Measurements from ENCODE around the gene SDC1. TPM values are rescaled to one million over a fixed set of nuclear protein-coding genes. Genes with fewer than 3 reads are reported as not detected.

SDC1 gene
- total and polyA plus RNA-seq, 2 of the 8 experiments (the other 6 are each of a cell fraction or from before 2014, with no cell fraction given), result 45.3 to 73.3 TPM

DNA sequence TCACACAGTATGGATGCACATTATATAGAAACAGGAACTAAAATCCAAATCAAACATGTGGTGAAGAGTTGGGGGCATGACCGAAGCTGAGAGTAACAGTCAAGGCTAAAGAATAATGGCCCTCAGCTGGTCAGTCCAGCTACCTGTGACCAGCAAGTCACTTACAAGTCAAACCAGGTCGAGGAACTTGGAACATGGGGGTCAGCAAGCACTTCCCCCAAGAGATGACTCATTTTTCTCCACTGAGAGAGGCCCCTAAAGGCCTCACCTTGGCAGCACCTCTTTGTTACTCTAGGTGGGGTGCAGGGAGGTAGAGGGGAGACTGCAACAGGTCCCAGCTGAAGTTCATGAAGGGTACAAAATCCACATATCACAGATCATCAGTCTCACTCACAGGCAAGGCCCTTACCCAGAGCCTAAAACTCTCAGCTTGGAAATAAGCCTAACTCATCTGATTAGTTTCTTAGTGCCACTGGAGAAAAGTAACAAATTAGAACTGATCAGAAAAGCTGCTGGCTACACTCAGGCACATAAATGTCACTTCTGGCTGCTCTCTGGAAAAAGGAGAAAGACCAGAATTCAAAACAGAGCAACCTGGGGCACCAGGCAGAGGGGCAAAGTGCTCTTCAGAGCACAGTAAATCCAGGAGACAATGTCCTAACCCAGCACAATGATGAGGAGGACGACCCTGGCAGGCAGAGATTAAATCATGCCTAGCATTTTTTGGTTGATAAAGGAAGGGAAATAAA lies 4.0 kb downstream of the SDC1 start:
- Histone ChIP-seq H3K27me3 (replicated peaks in 1 of 4; ENCODE audit: control insufficient read depth in 3 of 4, extremely low read depth in 1 of 4, insufficient read depth in 3 of 4, low read length in 3 of 4) (peaks cover 0 to 1% (median under 1%) of the 10 kb centered on the region in 4 experiments; a peak in 1 of 7 replicates), H2AK5ac (ENCODE audit: low read depth, low read length) (no peak overlapping the region), H4K20me1 (replicated peaks in 1 of 2; ENCODE audit: control insufficient read depth in 1 of 2, insufficient read depth in 2 of 2, low read length in 2 of 2) (peaks cover 16 to 32% of the 10 kb centered on the region in 2 experiments), H3K36me3 (ENCODE audit: control insufficient read depth in 2 of 4, insufficient read depth in 4 of 4, low read length in 3 of 4) (peaks cover 0 to 6% (median 1%) of the 10 kb centered on the region in 4 experiments; a peak in 4 of 8 replicates), H3K4me3 (ENCODE audit: extremely low read depth in 1 of 4, insufficient read depth in 2 of 4, low read depth in 3 of 4, low read length in 4 of 4) (no peak overlapping the region), H2BK15ac (ENCODE audit: low read length) (no peak overlapping the region), H3K4me1 (replicated peaks in 1 of 4; ENCODE audit: control insufficient read depth in 3 of 4, insufficient read depth in 4 of 4, low read length in 3 of 4) (peaks cover 4 to 20% (median 12%) of the 10 kb centered on the region in 4 experiments), H3K14ac (ENCODE audit: insufficient read length) (no peak overlapping the region), H3K18ac (ENCODE audit: extremely low read depth, low read length) (no peak overlapping the region), H4K91ac (replicated peaks; ENCODE audit: insufficient read length, low read length) (no peak overlapping the region), H2BK20ac (ENCODE audit: low read length) (no peak overlapping the region), H3K56ac (replicated peaks; ENCODE audit: insufficient read length, low read depth, low read length) (no peak overlapping the region), H3K79me1 (ENCODE audit: low read depth, low read length) (peaks cover 39% of the 10 kb centered on the region), H2BK12ac (ENCODE audit: low read depth, low read length) (no peak overlapping the region), H4K8ac (ENCODE audit: extremely low read depth, insufficient read depth, low read length) (no peak overlapping the region), H3K4me2 (ENCODE audit: insufficient read depth in 1 of 2, low read depth in 2 of 2, low read length in 2 of 2) (no peak overlapping the region), H3K4ac (replicated peaks; ENCODE audit: insufficient read length, low read depth, low read length) (no peak overlapping the region), H3K27ac (ENCODE audit: low read depth, low read length) (no peak overlapping the region), H2AFZ (ENCODE audit: low read length) (no peak overlapping the region), H4K5ac (ENCODE audit: insufficient read length, low read depth, low read length) (no peak overlapping the region), H3K9ac (replicated peaks in 1 of 4; ENCODE audit: extremely low read depth in 1 of 4, low read depth in 3 of 4, low read length in 3 of 4) (no peak overlapping the region), H3K9me3 (ENCODE audit: insufficient read depth in 2 of 2, low read depth in 1 of 2, low read length in 1 of 2) (no peaks in the 10 kb centered on the region), H3K79me2 (ENCODE audit: control insufficient read depth in 1 of 2, insufficient read depth in 2 of 2, low read length in 2 of 2) (peaks cover 10 to 72% of the 10 kb centered on the region in 2 experiments), H2BK5ac (ENCODE audit: low read depth, low read length) (no peak overlapping the region), H3K23me2 (ENCODE audit: low read depth, low read length) (peaks cover 12% of the 10 kb centered on the region; the same call in 1 of the 2 replicates), H3K23ac (ENCODE audit: insufficient read length) (no peak overlapping the region), H2BK120ac (replicated peaks; ENCODE audit: low read depth, low read length) (no peak overlapping the region)
- no peak for DNase-seq (ENCODE audit: low read depth in 1 of 2, low spot score in 2 of 2)
- ChIA-PET CTCF (ENCODE audit: partially characterized antibody) (interaction anchor here (0.7 to 5.8 kb wide), 12 partner anchors 10 to 205 kb away, joined by 3 to 36 read pairs (median 4); no protein-coding TSS in a partner anchor), POLR2A (ENCODE audit: partially characterized antibody) (interaction anchor here (0.8 to 2.7 kb wide), 8 partner anchors 10 to 114 kb away, joined by 3 to 12 read pairs (median 4); no protein-coding TSS in a partner anchor)
- FAIRE-seq, result no peak
- WGBS, 2 experiments (ENCODE audit: extremely low coverage in 1 of 2, insufficient coverage in 1 of 2, insufficient read length in 1 of 2, insufficient replicate concordance in 2 of 2, low coverage in 1 of 2, low lambda C conversion rate in 2 of 2, missing lambda C conversion rate in 1 of 2), result 87% methylated on average over 3 of the region's 3 CpGs; no CpG with 5 or more reads in 1 of the 2 experiments
- TF ChIP-seq SP1 (IDR thresholded peaks at IDR 0.05; ENCODE audit: low read depth, low read length) (no peak), E2F6 (IDR thresholded peaks at IDR 0.05) (no peak), PHF8 (conservative IDR thresholded peaks at IDR 0.05; ENCODE audit: low read depth, low read length) (no peak), KDM5A (IDR thresholded peaks at IDR 0.05; ENCODE audit: low read length) (no peak), TEAD4 (IDR thresholded peaks at IDR 0.05; ENCODE audit: low read depth, low read length) (no peak), SRF (IDR thresholded peaks at IDR 0.05; ENCODE audit: low read depth, low read length) (no peak), USF2 (IDR thresholded peaks at IDR 0.05; ENCODE audit: low read length) (no peak), RBBP5 (IDR thresholded peaks at IDR 0.05; ENCODE audit: borderline replicate concordance, low read depth, low read length) (no peak), NRF1 (IDR thresholded peaks at IDR 0.05; ENCODE audit: low read depth, low read length) (no peak)
- TF ChIP-seq, protein P1, sequence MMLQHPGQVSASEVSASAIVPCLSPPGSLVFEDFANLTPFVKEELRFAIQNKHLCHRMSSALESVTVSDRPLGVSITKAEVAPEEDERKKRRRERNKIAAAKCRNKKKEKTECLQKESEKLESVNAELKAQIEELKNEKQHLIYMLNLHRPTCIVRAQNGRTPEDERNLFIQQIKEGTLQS (IDR thresholded peaks at IDR 0.05; ENCODE audit: insufficient read depth, low read depth, low read length), result no peak
